HEK293 (cell line): ENCODE data around the gene ADRB1.
A peak's percentile ranks its signal among the peaks of the same experiment; 100 is the strongest.

ENCODE experiments used
- CTCF ChIA-PET: fragments of 350-600 bp; formaldehyde crosslinking; extraction: SDS; loops from one replicate; lab custom pipeline; 2021; ENCODE audit warnings: antibody characterized with exemption; lab: Yijun Ruan, JAX
- POLR2A ChIA-PET: fragments of 300-600 bp; formaldehyde crosslinking; extraction: SDS; loops from one replicate; lab custom pipeline; 2020; ENCODE audit warnings: antibody characterized with exemption, inconsistent platforms; lab: Yijun Ruan, JAX
- H3K27ac ChIP-seq: fragments of 200-500 bp; sonication (Bioruptor generic); 2 replicates; pipeline ENCODE4 v1.5.1; 2014; ENCODE audit warnings: low read depth, low read length, control low read depth, inconsistent platforms; ENCODE audit errors: extremely low read depth
- H3K36me3 ChIP-seq, 2 experiments: fragments of 200-500 bp in 1 of 2; sonication (Bioruptor generic) in 1 of 2; 1 replicate in 1 of 2; 2 replicates in 1 of 2; pipeline ENCODE4 v1.5.1; 2014 to 2017; ENCODE audit warnings: inconsistent platforms in 2 of 2, low read length in 2 of 2; ENCODE audit not compliant: control insufficient read depth in 2 of 2, insufficient read depth in 1 of 2
- H3K4me1 ChIP-seq: fragments of 200-500 bp; sonication (Bioruptor generic); 2 replicates; pipeline ENCODE4 v1.5.1; 2014; ENCODE audit warnings: mild to moderate bottlenecking, low read length, inconsistent platforms; ENCODE audit not compliant: control insufficient read depth, insufficient read depth
- H3K4me3 ChIP-seq: 2 replicates; pipeline ENCODE4 v1.5.1; 2011; ENCODE audit warnings: low read depth, mild to moderate bottlenecking, control low read depth, low read length, moderate library complexity
- H3K9me3 ChIP-seq: fragments of 200-500 bp; sonication (Bioruptor generic); 2 replicates; pipeline ENCODE4 v1.5.1; 2014; ENCODE audit warnings: low read depth, low read length, inconsistent platforms; ENCODE audit not compliant: control insufficient read depth, insufficient read depth
- FEZF1 ChIP-seq: fragments of 450-650 bp; formaldehyde crosslinking; IDR thresholded peaks from 2 replicates; pipeline ENCODE4 v1.5.1; 2016; ENCODE audit warnings: missing biosample characterization, missing genetic modification characterization
- GFI1B ChIP-seq: fragments of 450-650 bp; formaldehyde crosslinking; IDR thresholded peaks from 2 replicates; pipeline ENCODE4 v1.5.1; 2016; ENCODE audit warnings: missing biosample characterization, missing genetic modification characterization
- PRDM6 ChIP-seq: fragments of 450-650 bp; formaldehyde crosslinking; IDR thresholded peaks from 2 replicates; pipeline ENCODE4 v1.5.1; 2017; ENCODE audit warnings: missing biosample characterization, missing genetic modification characterization
- SCRT1 ChIP-seq: fragments of 450-650 bp; formaldehyde crosslinking; IDR thresholded peaks from 2 replicates; pipeline ENCODE4 v1.5.1; 2016; ENCODE audit warnings: missing biosample characterization, missing genetic modification characterization, borderline replicate concordance
- TRIM28 ChIP-seq: IDR thresholded peaks from 2 replicates; pipeline ENCODE4 v1.6.1; 2011; ENCODE audit warnings: low read length, control low read depth, borderline replicate concordance
- YY1 ChIP-seq: fragments of 450-650 bp; formaldehyde crosslinking; IDR thresholded peaks from 2 replicates; pipeline ENCODE4 v1.5.1; 2018; ENCODE audit warnings: missing biosample characterization, missing genetic modification characterization
- ZBTB21 ChIP-seq: fragments of 450-650 bp; formaldehyde crosslinking; IDR thresholded peaks from 2 replicates; pipeline ENCODE4 v1.5.1; 2017; ENCODE audit warnings: missing biosample characterization, missing genetic modification characterization
- ZBTB26 ChIP-seq: fragments of 450-650 bp; formaldehyde crosslinking; optimal IDR thresholded peaks from 2 replicates; pipeline ENCODE3; 2016; ENCODE audit warnings: missing biosample characterization, mild to moderate bottlenecking, missing genetic modification characterization
- ZBTB44 ChIP-seq: fragments of 450-650 bp; IDR thresholded peaks from 2 replicates; pipeline ENCODE4 v1.5.1; 2018; ENCODE audit warnings: missing biosample characterization, mild to moderate bottlenecking, missing genetic modification characterization
- ZBTB7A ChIP-seq: fragments of 450-650 bp; formaldehyde crosslinking; IDR thresholded peaks from 2 replicates; pipeline ENCODE4 v1.5.1; 2016; ENCODE audit warnings: low read depth, missing biosample characterization, missing genetic modification characterization
- ZNF23 ChIP-seq: fragments of 450-650 bp; formaldehyde crosslinking; IDR thresholded peaks from 2 replicates; pipeline ENCODE4 v1.5.1; 2016; ENCODE audit warnings: missing biosample characterization, missing genetic modification characterization, borderline replicate concordance
- ZNF366 ChIP-seq: fragments of 450-650 bp; formaldehyde crosslinking; conservative IDR thresholded peaks from 2 replicates; pipeline ENCODE4 v1.5.1; 2016; ENCODE audit warnings: missing biosample characterization, missing genetic modification characterization
- ZNF488 ChIP-seq: fragments of 450-650 bp; formaldehyde crosslinking; IDR thresholded peaks from 2 replicates; pipeline ENCODE4 v1.5.1; 2016; ENCODE audit warnings: missing biosample characterization, missing genetic modification characterization
- ZNF558 ChIP-seq: fragments of 450-650 bp; formaldehyde crosslinking; IDR thresholded peaks from 2 replicates; pipeline ENCODE4 v1.5.1; 2016; ENCODE audit warnings: missing biosample characterization, missing genetic modification characterization
- ZNF560 ChIP-seq: fragments of 450-650 bp; formaldehyde crosslinking; IDR thresholded peaks from 2 replicates; pipeline ENCODE4 v1.5.1; 2017; ENCODE audit warnings: missing biosample characterization, missing genetic modification characterization, borderline replicate concordance
- ZNF629 ChIP-seq: fragments of 450-650 bp; formaldehyde crosslinking; IDR thresholded peaks from 2 replicates; pipeline ENCODE4 v1.5.1; 2017; ENCODE audit warnings: missing biosample characterization, missing genetic modification characterization
- ZNF692 ChIP-seq: fragments of 450-650 bp; formaldehyde crosslinking; IDR thresholded peaks from 2 replicates; pipeline ENCODE4 v1.5.1; 2016; ENCODE audit warnings: missing biosample characterization, missing genetic modification characterization
- ZNF701 ChIP-seq: fragments of 450-650 bp; formaldehyde crosslinking; IDR thresholded peaks from 2 replicates; pipeline ENCODE4 v1.5.1; 2016; ENCODE audit warnings: missing biosample characterization, missing genetic modification characterization
- TF ChIP-seq, protein P1 (sequence below): fragments of 450-650 bp; formaldehyde crosslinking; conservative IDR thresholded peaks from 2 replicates; pipeline ENCODE4 v1.5.1; 2016; ENCODE audit warnings: low read depth, missing biosample characterization, missing genetic modification characterization

Gene ADRB1

DNA sequence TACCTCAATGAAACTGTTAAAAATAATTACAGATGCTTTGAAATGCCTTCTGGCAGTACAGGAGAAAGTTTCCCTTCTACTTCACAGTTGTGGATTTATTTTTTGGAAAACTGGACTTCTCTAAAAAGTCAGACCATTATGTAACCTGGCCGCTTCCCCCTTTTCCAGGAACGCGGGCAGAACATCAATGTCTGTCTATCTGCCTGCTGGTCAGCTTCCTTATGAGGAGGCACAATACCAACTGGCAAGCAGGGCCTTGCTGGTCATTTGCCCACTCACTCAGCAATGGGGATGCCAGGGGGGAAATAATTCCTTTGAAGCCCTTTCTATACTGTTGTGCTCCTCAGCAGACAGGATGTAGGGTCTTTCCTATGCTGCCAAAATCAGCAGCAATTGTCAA is 22.5 kb upstream of the ADRB1 start (continued):
- TF ChIP-seq TRIM28 (no peak), ZNF701 (no peak), YY1 (tag by site-specific recombination) (no peak), ZBTB7A (tag by site-specific recombination) (no peak), ZBTB26 (tag by site-specific recombination) (no peak)

DNA sequence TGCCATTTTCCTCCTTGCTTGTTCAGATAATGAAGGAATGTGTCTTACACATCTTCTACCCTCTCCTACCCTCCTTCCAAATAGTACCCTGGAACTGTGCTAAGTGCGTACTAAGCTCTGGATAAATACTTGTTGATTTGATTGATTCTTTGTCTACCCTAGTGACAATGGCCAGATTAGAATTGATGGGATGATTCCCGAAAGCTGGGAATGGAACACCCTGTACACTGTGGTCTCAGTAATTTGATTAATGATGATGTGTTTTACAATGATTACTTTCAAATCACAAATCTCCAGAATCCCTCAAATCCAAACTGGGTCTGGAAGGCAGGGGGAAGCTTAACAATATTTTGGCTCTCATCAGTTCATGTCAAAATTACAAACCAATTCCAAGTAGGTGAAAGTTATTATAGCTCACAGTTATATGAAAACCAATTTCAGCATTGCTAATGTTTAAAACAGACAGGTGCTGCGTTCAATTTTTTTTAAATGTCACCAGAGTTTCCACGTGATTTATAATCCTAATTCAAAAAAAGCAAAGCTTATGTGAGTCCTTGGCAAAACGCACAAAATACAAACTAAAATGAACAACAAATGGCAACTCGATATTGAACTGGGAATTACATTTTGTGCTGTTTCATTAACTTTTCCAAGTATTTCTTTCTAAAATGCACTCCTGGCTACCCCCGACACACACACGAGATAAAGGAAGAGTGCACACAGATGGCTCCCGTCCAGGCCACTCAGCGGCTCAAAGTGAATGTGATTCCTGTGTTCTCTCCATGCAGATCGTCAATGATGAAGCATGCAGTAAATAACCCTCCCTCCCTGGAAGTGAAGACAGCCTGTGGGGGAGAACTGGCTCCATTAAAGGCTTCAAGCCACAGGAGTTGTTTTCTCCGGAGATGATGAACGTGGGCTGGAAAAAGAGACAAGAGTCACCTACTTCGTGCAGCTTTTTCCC is 21.7 kb upstream of the ADRB1 start:
- H3K27ac ChIP-seq: no peak overlapping the region
- H3K36me3 ChIP-seq: no peaks in the 10 kb centered on the region
- no peaks in the 10 kb centered on the region for H3K9me3 ChIP-seq
- no peak overlapping the region for H3K4me3 ChIP-seq
- H3K4me1 ChIP-seq: no peaks in the 10 kb centered on the region
- POLR2A ChIA-PET: interaction anchor here (0.7 kb wide), 1 partner anchor 361 kb away, joined by 3 read pairs; no protein-coding TSS in a partner anchor
- TF ChIP-seq, protein P1, sequence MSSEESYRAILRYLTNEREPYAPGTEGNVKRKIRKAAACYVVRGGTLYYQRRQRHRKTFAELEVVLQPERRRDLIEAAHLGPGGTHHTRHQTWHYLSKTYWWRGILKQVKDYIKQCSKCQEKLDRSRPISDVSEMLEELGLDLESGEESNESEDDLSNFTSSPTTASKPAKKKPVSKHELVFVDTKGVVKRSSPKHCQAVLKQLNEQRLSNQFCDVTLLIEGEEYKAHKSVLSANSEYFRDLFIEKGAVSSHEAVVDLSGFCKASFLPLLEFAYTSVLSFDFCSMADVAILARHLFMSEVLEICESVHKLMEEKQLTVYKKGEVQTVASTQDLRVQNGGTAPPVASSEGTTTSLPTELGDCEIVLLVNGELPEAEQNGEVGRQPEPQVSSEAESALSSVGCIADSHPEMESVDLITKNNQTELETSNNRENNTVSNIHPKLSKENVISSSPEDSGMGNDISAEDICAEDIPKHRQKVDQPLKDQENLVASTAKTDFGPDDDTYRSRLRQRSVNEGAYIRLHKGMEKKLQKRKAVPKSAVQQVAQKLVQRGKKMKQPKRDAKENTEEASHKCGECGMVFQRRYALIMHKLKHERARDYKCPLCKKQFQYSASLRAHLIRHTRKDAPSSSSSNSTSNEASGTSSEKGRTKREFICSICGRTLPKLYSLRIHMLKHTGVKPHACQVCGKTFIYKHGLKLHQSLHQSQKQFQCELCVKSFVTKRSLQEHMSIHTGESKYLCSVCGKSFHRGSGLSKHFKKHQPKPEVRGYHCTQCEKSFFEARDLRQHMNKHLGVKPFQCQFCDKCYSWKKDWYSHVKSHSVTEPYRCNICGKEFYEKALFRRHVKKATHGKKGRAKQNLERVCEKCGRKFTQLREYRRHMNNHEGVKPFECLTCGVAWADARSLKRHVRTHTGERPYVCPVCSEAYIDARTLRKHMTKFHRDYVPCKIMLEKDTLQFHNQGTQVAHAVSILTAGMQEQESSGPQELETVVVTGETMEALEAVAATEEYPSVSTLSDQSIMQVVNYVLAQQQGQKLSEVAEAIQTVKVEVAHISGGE (tag by site-specific recombination): no peak
- no peak for TF ChIP-seq ZNF23 (tag by site-specific recombination)
- no peak for TF ChIP-seq ZNF560 (tag by site-specific recombination)
- no peak for TF ChIP-seq GFI1B (tag by site-specific recombination)
- TF ChIP-seq PRDM6: no peak
- CTCF ChIA-PET: interaction anchor here (0.6 to 0.7 kb wide), 2 partner anchors 235 to 1433 kb away, joined by 3 read pairs; no protein-coding TSS in a partner anchor

- no peaks in the 10 kb centered on the region for H3K36me3 ChIP-seq
- ChIA-PET POLR2A (interaction anchor here (0.6 to 0.7 kb wide), 2 partner anchors 20 to 360 kb away, joined by 3 to 4 read pairs; no protein-coding TSS in a partner anchor), CTCF (interaction anchor here (0.6 to 0.9 kb wide), 2 partner anchors 77 to 1434 kb away, joined by 3 to 5 read pairs; no protein-coding TSS in a partner anchor)
- no peaks in the 10 kb centered on the region for H3K4me1 ChIP-seq
- no peaks in the 10 kb centered on the region for H3K9me3 ChIP-seq
- H3K4me3 ChIP-seq: no peak overlapping the region
- no peak overlapping the region for H3K27ac ChIP-seq
- TF ChIP-seq ZNF558 (tag by site-specific recombination) (no peak), SCRT1 (tag by site-specific recombination) (no peak), ZNF488 (tag by site-specific recombination) (no peak), ZBTB44 (0 out of 2 replicates have a peak, but pooled peaks have one; percentile 38), ZBTB21 (tag by site-specific recombination) (peak; percentile 75), ZNF629 (tag by site-specific recombination) (peak; percentile 78; the same call in 1 of the 2 replicates), ZNF366 (tag by site-specific recombination) (peak; percentile 18; the same call in 1 of the 2 replicates), FEZF1 (peak; percentile 68), ZNF692 (tag by site-specific recombination) (peak; percentile 46; the same call in 1 of the 2 replicates)
These were observed 20.7 kb upstream of the ADRB1 start for GRCh38 chr10:114022766-114023597.
